GM18507 (cell line): ENCODE measurements around the gene TBX5.

Experiments used
- DNase-seq: peaks from one replicate; pipeline ENCODE4 v3.0.0; 2011; ENCODE audit warnings: low read depth; ENCODE audit not compliant: insufficient read length; ENCODE audit errors: extremely low spot score
- FAIRE-seq: peaks from 2 replicates; lab custom pipeline; 2011; peaks lifted over from hg19 to GRCh38; lab: Jason Lieb, UNC

The TBX5 gene

DNA sequence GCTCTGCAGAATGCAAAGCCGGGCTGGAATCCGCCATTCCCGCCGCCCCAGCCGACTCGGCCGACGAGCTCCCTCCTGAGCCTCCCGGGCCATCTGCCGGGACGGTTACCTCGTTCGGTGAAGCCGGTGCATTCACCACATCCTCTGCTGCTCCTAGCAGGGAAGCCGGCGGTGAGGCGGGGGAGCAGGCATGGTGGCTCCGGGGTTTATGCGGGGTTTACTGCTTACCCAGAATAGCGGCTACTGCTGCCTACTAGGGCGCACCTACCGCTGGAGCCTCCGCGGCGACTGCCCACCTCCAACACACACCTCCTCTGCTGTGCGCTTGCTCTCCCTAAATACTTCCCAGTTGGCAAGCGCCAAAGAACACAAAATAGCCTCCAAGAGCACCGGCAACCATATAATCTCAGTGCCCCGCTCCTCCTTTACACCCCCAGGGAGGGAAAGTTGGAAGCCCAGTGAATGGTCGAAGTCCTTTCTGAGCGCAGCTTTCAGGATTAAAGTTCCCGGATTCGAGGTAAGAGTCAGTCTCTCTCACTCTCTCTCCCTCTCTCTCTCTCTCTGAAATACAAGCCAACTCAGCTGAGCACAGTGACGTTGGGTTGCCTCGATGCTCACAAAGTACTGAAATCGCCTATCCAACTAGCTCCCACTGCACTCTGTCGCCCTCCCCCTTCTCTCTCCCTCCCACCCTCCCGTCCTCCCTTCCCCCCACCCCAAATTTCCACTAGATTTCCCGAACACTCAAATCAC, at the start of gene TBX5:
TSS of gene TBX5 (minus strand) at position 626 of the 753 bp plus-strand sequence. CDS start 2,246 bp downstream, outside the sequence.
- FAIRE-seq: no peak
- no peak for DNase-seq

DNA sequence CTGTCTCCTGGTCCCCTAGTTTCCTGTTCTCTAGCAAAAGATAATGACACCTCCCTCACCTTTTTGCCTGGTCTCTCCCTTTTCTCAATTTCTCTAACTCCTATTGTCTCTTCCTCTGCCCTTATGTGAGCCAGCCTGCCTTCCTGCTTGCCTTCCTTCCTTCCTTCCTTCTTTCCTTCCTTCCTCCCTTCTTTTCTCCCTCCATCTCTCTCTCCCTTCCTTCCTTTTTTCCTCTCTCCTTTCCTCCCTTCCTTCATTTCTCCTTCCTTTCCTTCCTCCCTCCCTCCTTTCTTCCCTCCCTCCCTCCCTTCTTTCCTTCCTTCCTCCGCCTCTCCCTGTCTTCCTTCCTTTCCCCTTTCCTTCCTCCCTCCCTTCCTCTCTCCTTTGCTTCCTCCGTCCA, 45.7 kb upstream of the TBX5 start:
- DNase-seq: no peak
- no peak for FAIRE-seq

DNA sequence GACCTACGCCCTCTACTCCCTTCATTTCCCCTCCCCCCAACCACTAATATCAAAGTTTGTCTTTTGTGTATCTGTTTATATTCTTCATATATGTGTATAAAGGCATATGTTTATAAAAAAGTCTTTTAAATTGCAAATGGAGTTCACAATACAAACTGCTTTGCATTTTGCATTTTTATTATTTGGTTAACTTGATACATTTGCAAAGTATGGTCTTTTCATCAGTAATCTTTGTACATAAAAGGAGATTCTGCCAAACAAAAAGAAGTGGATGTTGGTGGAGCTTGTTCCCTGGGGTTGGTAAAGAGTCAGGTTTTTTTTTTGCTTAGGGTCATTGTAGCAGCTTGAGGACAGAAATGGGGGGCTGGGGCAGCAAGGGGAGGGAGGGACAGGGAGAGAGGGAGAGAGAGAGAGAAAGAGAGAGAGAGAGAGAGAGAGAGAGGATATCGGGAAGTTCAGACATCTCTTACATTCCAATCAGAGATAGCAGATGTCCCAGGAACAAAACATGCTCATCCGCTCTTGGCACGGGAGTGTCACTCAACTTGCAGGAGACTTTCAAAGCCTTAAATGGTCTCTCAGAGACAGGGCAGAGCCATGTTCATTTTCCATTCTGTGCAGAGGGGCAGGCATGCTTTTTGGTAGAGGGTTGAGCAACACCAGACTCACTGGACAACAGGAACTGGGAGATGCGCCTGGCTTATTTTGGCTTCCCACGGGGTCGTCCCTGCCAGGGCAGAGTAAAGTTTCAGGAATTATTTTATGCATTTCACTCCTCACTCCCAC, 44.8 kb upstream of the TBX5 start:
- DNase-seq: no peak
- FAIRE-seq: no peak

DNA sequence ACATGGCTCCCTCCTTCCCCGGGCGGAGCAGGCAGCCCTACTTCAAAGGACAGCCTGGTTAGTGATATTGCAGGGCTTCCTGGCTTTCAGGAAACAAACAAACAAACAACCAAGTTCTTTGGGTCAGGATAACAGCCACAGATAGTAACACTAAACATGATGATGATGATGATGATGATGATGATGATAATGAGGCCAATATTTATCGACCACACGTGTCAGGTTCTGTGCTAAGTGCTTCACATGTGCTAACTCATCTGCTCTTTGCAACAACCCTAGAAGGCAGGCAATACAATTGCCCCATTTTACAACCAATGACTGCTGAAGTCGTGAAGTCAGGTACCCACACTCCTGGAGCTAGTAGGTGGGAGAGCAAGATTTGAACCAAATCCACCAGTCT, 44.1 kb upstream of the TBX5 start:
- no peak for FAIRE-seq
- DNase-seq: no peak

DNA sequence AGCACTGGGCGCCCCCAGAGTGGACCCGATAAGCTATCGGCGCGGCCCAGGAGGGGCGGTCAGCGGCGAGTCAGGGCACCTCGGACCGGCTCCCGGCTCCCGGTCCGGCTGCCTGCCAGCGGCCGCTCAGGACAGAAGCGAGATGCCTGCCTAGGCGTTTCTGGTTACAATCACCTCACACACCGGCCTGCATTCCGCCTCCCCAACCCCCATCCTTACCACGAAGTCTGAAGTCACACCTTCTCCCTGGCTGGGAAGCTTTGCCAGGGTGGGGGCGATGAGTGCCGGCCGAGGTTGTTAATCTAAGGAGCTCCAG, 42.6 kb upstream of the TBX5 start:
- DNase-seq (no peak), FAIRE-seq (no peak)

DNA sequence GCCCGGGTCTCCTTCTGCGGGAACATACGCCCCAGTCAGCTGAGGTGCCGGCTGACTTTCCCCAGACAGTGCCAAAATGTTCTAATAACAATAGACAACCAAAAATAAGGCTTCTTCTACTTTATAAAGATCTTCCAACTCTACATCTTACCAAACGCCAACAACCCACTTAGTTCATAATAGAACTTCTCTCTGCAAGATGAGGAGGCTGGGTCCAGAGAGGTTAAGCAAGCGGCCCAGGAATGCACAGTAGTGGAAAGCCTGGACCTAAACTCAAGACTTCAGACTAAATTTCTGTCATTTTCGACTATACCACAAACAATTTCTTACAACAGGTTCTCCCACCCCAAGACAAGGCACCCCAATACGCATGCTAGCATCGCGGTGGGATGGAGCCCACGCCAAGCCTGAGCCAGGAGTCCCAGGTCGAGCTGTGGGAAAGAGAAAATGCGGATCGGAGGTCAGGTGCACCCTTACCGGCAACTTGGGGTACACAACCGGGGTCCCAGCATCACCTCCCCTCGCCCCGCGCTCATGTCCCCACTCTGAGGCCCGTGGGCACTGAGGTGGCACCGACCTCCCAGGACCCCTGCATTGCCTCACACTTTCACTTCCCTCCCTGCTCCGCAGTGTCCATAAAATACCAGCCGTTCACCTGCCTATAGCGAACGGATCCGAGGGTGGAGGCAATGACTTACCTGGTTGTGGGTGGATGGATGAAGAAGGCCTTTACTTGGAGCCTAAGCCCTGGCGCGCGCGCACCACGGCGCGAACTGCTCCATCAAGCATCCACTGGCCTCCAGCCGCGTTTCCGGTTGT, 42.1 kb upstream of the TBX5 start:
- FAIRE-seq (no peak), DNase-seq (no peak)

DNA sequence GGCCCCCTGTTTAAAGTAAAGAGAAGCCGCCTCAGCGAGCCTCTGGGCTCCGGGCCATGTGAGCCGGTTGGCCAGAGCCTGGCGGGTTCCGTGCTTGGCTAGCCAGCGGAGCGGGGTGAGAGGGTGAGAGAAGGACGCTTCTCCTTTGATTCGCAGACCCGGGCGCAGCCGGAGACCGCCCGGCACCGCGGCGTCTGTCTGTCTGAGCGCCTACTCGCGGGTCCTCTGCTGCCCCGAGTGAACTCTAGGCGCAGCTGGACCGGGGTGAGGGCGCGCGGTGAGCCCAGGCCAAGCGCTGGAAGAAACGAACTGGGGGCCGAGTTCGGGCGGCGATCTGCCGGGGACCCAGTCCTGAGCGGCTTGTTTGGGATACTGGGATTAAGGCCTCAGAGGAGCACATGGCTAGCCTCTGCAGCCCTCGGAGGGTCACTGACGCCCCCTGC, 41.4 kb upstream of the TBX5 start:
- DNase-seq (no peak), FAIRE-seq (no peak)

DNA sequence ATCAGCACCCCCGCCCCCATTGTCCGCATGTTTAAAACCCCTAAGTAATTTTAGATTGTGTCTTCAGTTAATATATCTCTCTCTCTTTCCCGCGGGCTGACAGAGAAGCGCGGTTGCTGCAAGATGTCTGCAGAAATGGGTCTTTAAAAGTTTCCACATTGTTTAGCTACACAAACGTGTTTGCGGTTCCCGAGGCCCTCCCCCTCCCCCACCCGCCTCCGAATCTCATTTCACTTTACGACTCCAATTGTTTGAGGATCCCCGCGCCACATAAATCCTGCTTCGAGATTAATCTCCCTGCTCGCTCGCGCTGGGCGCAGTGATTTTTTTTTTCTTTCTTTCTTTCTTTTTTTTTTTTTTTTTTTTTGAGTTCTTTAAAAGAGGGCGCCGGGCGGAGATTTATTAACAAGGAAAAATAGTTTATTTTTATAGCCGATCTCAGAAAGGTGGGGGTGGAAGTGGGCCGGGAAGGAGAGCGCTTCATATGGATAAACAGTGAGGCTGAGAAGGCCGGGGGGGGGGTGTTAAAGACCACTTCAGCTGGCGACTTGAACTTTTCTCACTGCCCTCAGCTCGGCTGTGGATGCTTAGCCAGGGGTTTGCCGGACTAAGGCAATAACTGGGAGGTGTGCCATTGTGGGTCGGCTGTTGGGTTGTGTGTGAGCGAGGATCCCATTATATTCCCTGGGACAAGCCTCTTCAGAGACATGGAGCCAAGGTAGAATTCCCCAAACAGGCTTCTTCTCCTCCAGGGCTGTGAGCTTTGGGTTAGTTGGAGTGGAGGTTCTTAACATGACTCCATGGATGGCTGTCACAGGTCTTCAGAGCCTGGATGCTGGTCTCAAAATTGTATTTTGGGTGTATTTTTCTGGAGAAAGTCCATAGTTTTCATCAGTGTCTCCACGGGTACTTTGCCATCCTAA, 39.7 kb upstream of the TBX5 start:
- DNase-seq (no peak), FAIRE-seq (no peak)

DNA sequence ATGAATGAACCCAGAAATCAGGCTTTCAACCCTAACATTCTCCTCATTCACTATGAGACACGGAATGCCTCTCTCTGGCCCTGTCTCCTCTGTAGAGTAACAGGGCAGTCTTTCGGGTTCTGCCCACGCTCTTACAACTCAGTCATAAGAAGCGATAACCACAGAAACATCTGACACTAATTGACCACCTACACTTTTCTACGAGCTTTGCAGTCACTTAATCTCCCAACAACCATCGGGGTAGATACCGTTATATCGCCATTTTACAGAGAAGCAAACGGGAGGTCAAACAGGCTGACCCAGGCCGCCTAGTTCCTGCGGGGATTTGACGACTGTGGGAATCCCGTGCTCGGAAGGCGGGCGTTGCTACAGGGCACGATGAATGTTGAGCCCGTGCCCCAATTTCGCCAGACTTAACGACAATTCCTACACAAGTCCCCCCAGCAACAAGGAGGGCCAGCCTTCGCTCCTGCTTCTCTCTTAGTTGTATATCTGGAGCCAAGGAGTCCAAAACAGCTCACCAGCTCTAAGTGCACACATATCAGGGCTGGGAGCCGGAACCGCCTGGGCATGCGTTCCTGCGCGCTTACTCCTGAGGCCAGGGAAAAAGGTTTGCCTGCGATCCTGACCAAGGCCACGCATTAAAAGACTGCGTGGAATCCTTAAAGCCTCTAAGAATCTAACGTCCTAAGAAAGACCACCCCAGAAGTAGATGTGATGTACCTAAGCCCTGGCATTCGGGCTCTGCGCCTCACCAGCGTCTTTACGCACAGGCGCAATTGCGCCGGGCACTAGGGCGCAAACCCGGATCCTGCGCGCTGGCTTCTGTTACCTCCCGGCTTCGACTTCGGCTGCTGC, 38.7 kb upstream of the TBX5 start:
- FAIRE-seq: no peak

DNA sequence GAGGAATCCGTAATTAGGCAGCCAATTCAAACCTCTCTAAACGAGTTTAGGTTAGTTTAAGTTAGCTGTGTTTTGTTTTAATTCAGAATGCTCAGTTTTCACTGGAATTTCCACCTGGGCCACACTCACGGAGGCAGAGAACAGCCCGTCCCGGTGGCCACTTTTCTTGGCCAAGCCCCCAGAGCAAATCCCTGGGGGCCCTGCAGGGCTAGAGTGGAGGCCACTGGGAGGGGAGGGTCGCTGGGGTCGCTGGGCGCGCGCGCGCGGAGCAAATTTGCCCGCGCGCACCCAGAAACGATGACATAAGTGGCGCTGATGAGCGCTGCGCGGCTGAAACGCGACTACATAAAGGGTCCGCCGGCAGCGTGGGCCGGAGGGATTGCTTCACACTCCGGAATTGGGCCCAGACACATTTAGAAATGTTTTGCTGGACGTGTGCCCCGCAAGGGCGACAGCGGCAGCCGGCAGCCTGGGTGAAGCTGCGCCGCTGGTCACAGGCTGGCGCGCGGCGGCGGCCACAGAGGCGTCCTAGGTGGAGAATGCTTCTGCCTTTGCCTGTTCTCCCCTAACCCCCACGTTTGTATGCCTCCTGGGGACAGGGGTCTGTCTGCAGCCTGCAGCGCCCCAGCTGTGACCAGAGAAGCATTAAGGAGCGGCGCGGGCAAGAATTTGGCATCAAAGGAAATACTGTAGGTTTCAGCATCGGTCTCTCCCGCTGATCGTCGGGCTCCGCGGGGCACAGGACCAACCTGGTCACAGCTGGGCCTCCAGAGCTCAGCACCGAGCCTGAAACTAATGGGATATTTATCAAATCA, 37.9 kb upstream of the TBX5 start:
- no peak for DNase-seq
- no peak for FAIRE-seq

More for the DNA sequence above, 38.7 kb upstream of the TBX5 start:
- DNase-seq: no peak

DNA sequence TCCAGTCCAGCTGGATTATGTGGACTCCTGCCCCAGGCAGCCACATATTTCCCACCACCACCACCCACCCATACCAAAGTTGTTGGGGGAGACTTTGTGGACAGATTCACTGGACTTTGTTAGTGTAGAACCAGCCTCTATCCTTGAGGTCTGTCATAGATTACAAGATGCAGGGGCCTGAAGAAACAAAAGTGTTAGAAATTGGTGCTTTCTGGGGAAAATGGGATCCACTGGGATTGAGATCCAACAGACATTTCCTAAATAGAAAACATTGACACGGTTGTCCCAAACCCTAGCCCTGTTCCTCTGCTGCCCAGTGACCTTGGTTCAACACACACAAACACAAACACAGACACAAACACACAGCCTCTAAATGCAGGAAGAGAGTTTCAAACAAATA, 36.6 kb upstream of the TBX5 start:
- FAIRE-seq (no peak), DNase-seq (no peak)

DNA sequence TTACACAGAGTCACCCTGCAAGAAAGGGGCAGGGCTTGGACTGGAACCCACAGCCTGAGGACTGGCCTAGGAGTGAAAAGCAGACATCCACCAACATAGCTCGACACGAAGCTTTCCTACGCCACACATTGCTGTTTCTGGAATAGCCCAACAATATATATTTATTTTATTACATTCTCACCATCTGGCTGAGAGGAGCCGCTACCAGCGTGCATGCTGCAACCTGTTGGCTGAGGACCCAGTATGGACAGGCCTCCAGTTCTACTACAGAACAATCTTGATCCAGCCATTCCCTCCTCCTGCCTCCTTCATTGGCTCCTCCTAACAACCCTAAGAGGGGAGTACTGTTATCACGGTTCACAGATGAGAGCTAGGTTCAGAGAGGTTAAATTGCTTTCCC, 35.6 kb upstream of the TBX5 start:
- FAIRE-seq (no peak), DNase-seq (no peak)

DNA sequence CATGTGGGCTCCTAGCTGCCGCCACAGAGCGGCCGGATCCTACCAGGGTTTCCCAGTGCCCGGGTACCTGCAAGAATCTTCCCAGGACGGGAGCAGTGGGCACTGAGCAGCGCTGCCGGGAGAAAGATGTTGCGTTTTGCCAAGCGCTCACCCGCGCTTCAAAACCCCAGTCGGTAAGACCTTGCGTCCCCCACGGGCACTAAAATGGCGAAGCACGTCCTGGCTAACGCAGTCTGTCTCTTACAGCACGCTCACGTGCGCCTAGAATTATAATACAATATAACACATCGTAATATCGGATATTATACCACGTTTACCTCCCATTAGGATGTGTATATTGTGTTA, 35.1 kb upstream of the TBX5 start:
- DNase-seq (no peak), FAIRE-seq (no peak)

DNA sequence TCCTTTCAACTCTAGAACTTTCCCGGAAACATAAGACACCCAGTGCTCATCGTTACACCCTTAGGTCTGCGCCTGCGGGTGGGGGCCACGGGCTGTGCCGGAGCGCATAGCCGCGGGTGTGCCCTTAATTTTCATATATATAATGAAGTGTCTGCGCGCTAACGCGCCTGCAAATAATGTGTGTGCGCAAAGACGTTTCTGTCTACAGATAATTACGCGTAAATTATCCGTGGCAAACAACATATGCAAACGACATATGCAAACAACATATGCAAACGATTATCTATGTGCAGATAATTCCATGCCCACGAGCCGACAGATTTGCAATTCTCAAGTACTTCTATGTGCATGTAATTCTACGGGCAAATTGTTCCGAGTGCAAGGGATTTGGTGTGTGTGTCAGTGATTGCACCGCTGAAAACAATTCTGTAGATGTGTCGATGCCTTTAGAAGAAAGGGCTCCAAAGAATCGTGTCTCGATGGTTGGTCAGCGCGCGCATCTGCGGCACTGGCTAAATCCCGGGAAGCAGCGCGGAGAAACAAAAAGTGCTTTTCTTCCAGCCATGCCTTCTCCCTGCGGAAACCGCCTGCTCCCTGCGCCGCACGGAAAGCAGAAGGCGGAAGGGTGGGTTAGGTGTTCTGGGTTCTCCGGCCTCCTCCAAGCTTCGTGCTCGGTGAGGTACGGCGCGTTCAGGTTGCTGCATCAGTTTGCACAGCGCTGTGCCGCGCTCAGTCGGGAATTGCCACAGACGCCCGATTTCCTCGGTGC, 34.5 kb upstream of the TBX5 start:
- DNase-seq (no peak), FAIRE-seq (no peak)

DNA sequence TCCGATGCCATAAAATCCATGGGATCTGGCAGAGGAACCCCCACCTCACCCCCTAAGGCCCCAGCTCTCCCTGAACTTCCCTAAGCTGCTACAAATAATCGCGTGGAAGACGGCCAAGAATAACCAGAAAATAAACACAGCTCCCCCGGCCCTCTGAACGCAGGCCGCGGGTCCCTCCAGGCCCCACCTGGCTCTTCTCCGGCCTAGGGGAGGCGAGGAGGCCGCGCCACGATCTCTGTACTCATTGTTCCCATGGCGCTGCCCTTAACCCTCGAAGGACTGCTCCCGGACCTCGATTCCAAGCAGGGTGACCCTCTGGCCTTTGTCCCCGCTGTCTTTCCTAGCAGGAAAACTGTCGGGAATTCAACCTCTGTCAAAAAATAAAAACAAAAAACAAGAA, 33.9 kb upstream of the TBX5 start:
- DNase-seq (no peak), FAIRE-seq (no peak)

DNA sequence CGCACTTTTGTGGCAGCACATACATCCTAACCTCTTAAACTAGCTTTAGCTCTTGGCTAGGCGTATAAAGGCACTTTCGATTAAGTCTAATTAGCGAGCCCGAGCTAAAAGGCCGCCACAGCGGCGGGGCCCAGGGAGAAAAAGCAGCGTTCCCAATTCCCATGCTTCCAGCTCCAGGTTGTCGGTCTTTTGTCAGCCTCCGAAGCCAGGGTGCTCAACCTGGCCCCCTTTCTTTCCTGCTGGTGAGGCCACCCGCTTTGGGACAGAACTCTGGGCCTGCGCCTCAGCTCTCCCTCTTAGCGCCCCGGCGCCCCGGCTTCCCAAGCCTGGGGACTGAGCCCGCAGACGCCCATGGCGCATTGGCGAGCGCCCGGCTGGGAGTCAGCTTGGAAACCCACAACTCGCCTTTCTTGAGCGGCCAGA, 33.3 kb upstream of the TBX5 start:
- DNase-seq (no peak), FAIRE-seq (no peak)

DNA sequence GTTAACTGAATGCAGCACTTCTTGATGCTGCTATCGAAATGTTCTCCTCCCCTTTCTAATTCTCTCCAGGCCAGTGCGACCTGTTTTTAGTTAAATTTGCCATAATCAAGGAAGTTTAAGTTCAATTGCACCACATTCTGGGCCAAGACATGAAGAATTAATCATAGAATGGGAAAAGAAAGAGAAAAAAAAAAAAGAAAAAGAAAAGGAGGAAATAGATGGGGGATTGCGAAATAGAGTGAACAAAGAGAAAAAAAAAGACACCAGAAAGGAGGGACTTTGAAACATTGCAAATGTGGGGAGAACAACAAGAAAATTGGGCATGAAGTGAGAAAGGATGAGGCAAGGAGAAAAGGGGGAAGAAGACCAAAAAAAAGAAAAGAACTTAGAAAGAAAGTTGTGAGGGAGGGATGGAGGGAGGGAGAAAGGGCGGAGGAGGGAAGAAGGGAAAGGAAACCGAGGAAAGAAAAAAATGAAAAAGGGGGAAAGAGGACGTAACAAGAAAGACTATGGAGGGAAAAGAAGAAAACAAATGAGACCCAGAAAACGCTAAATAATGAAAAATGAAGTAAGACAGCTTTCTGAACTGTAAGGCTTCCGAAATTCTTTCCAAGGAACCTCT, 32.8 kb upstream of the TBX5 start:
- FAIRE-seq (no peak), DNase-seq (no peak)
